HepG2 (cell line): ENCODE measurements around the gene KCNJ14. TPM values are rescaled to one million over a fixed set of nuclear protein-coding genes. Genes with fewer than 3 reads are reported as not detected.

Experiments used
- KDM5B ChIP-seq: sonication (generic); formaldehyde crosslinking; IDR thresholded peaks from 2 replicates; pipeline ENCODE4 v1.4.0; 2020; ENCODE audit warnings: missing genetic modification reagents, mild to moderate bottlenecking, borderline replicate concordance
- NFKB2 ChIP-seq: sonication (generic); formaldehyde crosslinking; IDR thresholded peaks from 2 replicates; pipeline ENCODE4 v1.4.0; 2020; ENCODE audit warnings: missing genetic modification reagents, borderline replicate concordance
- NR3C1 ChIP-seq: sonication (generic); formaldehyde crosslinking; IDR thresholded peaks from 2 replicates; pipeline ENCODE4 v1.4.0; 2020; ENCODE audit warnings: missing genetic modification reagents
- PAF1 ChIP-seq: IDR thresholded peaks from 2 replicates; pipeline ENCODE4 v1.6.1; 2016; ENCODE audit warnings: missing genetic modification reagents, missing compliant biosample characterization
- PCBP1 ChIP-seq: fragments of 200-400 bp; formaldehyde crosslinking; IDR thresholded peaks from 2 replicates; pipeline ENCODE4 v1.6.1; 2017; ENCODE audit warnings: mild to moderate bottlenecking, low read depth, low read length, borderline replicate concordance
- RARG ChIP-seq: sonication (generic); formaldehyde crosslinking; IDR thresholded peaks from 2 replicates; pipeline ENCODE4 v1.4.0; 2020; ENCODE audit warnings: low read depth, mild to moderate bottlenecking, missing genetic modification reagents
- RFX1 ChIP-seq: fragments of 450-650 bp; IDR thresholded peaks from 2 replicates; pipeline ENCODE4 v1.6.1; 2017
- ZBTB8A ChIP-seq: sonication (generic); formaldehyde crosslinking; IDR thresholded peaks from 2 replicates; pipeline ENCODE4 v1.4.0; 2020; ENCODE audit warnings: mild to moderate bottlenecking, low read depth, missing genetic modification reagents, borderline replicate concordance
- ZNF138 ChIP-seq: sonication (generic); formaldehyde crosslinking; IDR thresholded peaks from 2 replicates; pipeline ENCODE4 v1.5.0; 2020; ENCODE audit warnings: mild to moderate bottlenecking, low read depth, missing genetic modification reagents
- ZNF253 ChIP-seq: sonication (generic); formaldehyde crosslinking; IDR thresholded peaks from 2 replicates; pipeline ENCODE4 v1.8.0; 2022; ENCODE audit warnings: mild to moderate bottlenecking, missing genetic modification reagents, borderline replicate concordance
- ZNF430 ChIP-seq: sonication (generic); formaldehyde crosslinking; IDR thresholded peaks from 2 replicates; pipeline ENCODE4 v1.9.0; 2021; ENCODE audit warnings: mild to moderate bottlenecking, missing genetic modification reagents
- ZNF431 ChIP-seq: sonication (generic); formaldehyde crosslinking; IDR thresholded peaks from 2 replicates; pipeline ENCODE4 v1.9.0; 2022; ENCODE audit warnings: missing genetic modification reagents, low read depth, mild to moderate bottlenecking, borderline replicate concordance
- ZNF598 ChIP-seq: sonication (generic); formaldehyde crosslinking; IDR thresholded peaks from 2 replicates; pipeline ENCODE4 v1.5.1; 2020; ENCODE audit warnings: mild to moderate bottlenecking, missing genetic modification reagents, borderline replicate concordance
- ZNF839 ChIP-seq: sonication (generic); formaldehyde crosslinking; IDR thresholded peaks from 2 replicates; pipeline ENCODE4 v1.4.0; 2020; ENCODE audit warnings: missing genetic modification reagents, mild to moderate bottlenecking, borderline replicate concordance
- polyA plus RNA-seq, 8 experiments: library from polyadenylated mRNA; depleted of rRNA in 3 of 8; stranded (reverse) in 7 of 8; unstranded in 1 of 8; fragments of >200 nt; fragmentation: Illumina TruSeq in 4 of 8; extraction: Trizol in 4 of 8; gene quantifications; 2 replicates each; pipeline versions ENCODE4 v1.2.1 to v1.2.3, GENCODE V29; 2011 to 2016; ENCODE audit warnings: low read depth in 4 of 8, missing spikeins in 1 of 8, mixed read lengths in 1 of 8; ENCODE audit not compliant: insufficient read depth in 1 of 8
- total RNA-seq, 5 experiments: library from RNA; depleted of rRNA; stranded (reverse); fragments of >200 nt; fragmentation: Illumina TruSeq; extraction: Trizol; gene quantifications; 2 replicates each; pipeline ENCODE4 v1.2.3, GENCODE V29; 2016; ENCODE audit warnings: low read depth in 1 of 5
- TF ChIP-seq, protein P1 (sequence below): sonication (generic); formaldehyde crosslinking; IDR thresholded peaks from 2 replicates; pipeline ENCODE4 v1.8.1; 2023; ENCODE audit warnings: missing genetic modification reagents, inconsistent platforms, borderline replicate concordance
- TF ChIP-seq, protein P2 (sequence below): sonication (generic); formaldehyde crosslinking; IDR thresholded peaks from 2 replicates; pipeline ENCODE4 v1.4.0; 2020; ENCODE audit warnings: missing genetic modification reagents, borderline replicate concordance
- TF ChIP-seq, protein P3 (sequence below): sonication (generic); formaldehyde crosslinking; IDR thresholded peaks from 2 replicates; pipeline ENCODE4 v1.5.1; 2020; ENCODE audit warnings: missing genetic modification reagents, mild to moderate bottlenecking, borderline replicate concordance
- TF ChIP-seq, protein P4 (sequence below): sonication (generic); formaldehyde crosslinking; IDR thresholded peaks from 2 replicates; pipeline ENCODE4 v1.5.0; 2020; ENCODE audit warnings: missing genetic modification reagents, mild to moderate bottlenecking, borderline replicate concordance
- TF ChIP-seq, protein P5 (sequence below): sonication (generic); formaldehyde crosslinking; IDR thresholded peaks from 2 replicates; pipeline ENCODE4 v1.8.0; 2022; ENCODE audit warnings: missing genetic modification reagents, mild to moderate bottlenecking, moderate library complexity, borderline replicate concordance

Gene KCNJ14
- total and polyA plus RNA-seq, 2 of the 13 experiments (the other 11 are each of a cell fraction or from before 2014, with no cell fraction given) = 0.20 to 0.51 TPM

DNA sequence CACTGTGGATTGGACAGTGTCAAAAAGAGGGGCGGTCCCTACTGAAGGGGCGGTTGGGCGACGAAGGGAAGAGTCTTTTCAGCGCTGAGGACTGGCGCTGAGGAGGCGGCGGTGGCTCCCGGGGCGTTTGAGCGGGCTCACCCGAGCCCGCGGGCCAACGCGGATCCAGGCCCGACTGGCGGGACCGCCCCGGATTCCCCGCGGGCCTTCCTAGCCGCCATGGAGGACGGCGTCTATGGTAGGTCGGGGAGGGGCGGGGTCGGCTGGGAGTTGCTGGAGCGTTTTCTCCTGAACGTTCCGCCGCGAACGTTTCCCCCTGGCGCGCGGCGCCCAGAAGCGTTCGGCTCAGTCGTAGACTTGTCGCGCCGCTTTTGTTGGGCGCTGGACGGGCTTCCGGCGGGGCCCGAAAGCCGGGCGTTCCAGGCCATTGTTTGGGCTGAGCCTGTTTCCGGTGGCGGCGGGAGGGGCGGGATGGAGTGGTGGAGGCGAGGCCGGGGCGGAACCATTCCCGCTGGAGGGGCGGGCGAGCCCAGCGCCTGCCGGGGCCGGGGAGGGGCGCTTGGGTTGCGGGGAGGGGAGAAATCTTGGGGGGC lies 14.0 kb downstream of the KCNJ14 start, which contains the start of gene CYTH2 (continued):
- TF ChIP-seq PAF1 (CRISPR knock-in tag) (no peak), ZNF598 (CRISPR knock-in tag) (no peak), ZNF839 (CRISPR knock-in tag) (peak; percentile 39; the same call in 1 of the 2 replicates), NFKB2 (CRISPR knock-in tag) (peak; percentile 71; the same call in 1 of the 2 replicates), KDM5B (CRISPR knock-in tag) (0 out of 2 replicates have a peak, but pooled peaks have one; percentile 39), ZNF138 (no peak), NR3C1 (no peak), ZNF253 (CRISPR knock-in tag) (no peak), ZNF430 (CRISPR knock-in tag) (peak; percentile 82; the same call in 1 of the 2 replicates), ZBTB8A (peak; percentile 90; the same call in 1 of the 2 replicates), ZNF431 (CRISPR knock-in tag) (no peak), PCBP1 (no peak), RARG (CRISPR knock-in tag) (no peak), RFX1 (no peak)
- TF ChIP-seq, protein P1, sequence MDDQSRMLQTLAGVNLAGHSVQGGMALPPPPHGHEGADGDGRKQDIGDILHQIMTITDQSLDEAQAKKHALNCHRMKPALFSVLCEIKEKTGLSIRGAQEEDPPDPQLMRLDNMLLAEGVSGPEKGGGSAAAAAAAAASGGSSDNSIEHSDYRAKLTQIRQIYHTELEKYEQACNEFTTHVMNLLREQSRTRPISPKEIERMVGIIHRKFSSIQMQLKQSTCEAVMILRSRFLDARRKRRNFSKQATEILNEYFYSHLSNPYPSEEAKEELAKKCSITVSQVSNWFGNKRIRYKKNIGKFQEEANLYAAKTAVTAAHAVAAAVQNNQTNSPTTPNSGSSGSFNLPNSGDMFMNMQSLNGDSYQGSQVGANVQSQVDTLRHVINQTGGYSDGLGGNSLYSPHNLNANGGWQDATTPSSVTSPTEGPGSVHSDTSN (CRISPR knock-in tag) = 0 out of 2 replicates have a peak, but pooled peaks have one; percentile 16
- TF ChIP-seq, protein P2, sequence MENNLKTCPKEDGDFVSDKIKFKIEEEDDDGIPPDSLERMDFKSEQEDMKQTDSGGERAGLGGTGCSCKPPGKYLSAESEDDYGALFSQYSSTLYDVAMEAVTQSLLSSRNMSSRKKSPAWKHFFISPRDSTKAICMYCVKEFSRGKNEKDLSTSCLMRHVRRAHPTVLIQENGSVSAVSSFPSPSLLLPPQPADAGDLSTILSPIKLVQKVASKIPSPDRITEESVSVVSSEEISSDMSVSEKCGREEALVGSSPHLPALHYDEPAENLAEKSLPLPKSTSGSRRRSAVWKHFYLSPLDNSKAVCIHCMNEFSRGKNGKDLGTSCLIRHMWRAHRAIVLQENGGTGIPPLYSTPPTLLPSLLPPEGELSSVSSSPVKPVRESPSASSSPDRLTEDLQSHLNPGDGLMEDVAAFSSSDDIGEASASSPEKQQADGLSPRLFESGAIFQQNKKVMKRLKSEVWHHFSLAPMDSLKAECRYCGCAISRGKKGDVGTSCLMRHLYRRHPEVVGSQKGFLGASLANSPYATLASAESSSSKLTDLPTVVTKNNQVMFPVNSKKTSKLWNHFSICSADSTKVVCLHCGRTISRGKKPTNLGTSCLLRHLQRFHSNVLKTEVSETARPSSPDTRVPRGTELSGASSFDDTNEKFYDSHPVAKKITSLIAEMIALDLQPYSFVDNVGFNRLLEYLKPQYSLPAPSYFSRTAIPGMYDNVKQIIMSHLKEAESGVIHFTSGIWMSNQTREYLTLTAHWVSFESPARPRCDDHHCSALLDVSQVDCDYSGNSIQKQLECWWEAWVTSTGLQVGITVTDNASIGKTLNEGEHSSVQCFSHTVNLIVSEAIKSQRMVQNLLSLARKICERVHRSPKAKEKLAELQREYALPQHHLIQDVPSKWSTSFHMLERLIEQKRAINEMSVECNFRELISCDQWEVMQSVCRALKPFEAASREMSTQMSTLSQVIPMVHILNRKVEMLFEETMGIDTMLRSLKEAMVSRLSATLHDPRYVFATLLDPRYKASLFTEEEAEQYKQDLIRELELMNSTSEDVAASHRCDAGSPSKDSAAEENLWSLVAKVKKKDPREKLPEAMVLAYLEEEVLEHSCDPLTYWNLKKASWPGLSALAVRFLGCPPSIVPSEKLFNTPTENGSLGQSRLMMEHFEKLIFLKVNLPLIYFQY (CRISPR knock-in tag) = no peak
- TF ChIP-seq, protein P3, sequence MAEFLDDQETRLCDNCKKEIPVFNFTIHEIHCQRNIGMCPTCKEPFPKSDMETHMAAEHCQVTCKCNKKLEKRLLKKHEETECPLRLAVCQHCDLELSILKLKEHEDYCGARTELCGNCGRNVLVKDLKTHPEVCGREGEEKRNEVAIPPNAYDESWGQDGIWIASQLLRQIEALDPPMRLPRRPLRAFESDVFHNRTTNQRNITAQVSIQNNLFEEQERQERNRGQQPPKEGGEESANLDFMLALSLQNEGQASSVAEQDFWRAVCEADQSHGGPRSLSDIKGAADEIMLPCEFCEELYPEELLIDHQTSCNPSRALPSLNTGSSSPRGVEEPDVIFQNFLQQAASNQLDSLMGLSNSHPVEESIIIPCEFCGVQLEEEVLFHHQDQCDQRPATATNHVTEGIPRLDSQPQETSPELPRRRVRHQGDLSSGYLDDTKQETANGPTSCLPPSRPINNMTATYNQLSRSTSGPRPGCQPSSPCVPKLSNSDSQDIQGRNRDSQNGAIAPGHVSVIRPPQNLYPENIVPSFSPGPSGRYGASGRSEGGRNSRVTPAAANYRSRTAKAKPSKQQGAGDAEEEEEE (CRISPR knock-in tag) = no peak
- TF ChIP-seq, protein P4, sequence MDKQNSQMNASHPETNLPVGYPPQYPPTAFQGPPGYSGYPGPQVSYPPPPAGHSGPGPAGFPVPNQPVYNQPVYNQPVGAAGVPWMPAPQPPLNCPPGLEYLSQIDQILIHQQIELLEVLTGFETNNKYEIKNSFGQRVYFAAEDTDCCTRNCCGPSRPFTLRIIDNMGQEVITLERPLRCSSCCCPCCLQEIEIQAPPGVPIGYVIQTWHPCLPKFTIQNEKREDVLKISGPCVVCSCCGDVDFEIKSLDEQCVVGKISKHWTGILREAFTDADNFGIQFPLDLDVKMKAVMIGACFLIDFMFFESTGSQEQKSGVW (CRISPR knock-in tag) = no peak
- TF ChIP-seq, protein P5, sequence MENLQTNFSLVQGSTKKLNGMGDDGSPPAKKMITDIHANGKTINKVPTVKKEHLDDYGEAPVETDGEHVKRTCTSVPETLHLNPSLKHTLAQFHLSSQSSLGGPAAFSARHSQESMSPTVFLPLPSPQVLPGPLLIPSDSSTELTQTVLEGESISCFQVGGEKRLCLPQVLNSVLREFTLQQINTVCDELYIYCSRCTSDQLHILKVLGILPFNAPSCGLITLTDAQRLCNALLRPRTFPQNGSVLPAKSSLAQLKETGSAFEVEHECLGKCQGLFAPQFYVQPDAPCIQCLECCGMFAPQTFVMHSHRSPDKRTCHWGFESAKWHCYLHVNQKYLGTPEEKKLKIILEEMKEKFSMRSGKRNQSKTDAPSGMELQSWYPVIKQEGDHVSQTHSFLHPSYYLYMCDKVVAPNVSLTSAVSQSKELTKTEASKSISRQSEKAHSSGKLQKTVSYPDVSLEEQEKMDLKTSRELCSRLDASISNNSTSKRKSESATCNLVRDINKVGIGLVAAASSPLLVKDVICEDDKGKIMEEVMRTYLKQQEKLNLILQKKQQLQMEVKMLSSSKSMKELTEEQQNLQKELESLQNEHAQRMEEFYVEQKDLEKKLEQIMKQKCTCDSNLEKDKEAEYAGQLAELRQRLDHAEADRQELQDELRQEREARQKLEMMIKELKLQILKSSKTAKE (CRISPR knock-in tag) = no peak; the same call in 1 of the 2 replicates
